Glutamatergic neuron (in vitro differentiated cells): ENCODE measurements around the gene FZD1. TPM values are rescaled to one million over a fixed set of nuclear protein-coding genes. Genes with fewer than 3 reads are reported as not detected.

Experiments
- DNase-seq: peaks from one replicate; pipeline ENCODE4 v3.0.0; 2022
- H3K27ac Mint-ChIP-seq: one replicate; pipeline ENCODE4 v1.8.0; 2020; ENCODE audit warnings: mild to moderate bottlenecking, mixed read lengths, inconsistent platforms; ENCODE audit not compliant: unreplicated experiment
- H3K27me3 Mint-ChIP-seq: one replicate; pipeline ENCODE4 v1.8.0; 2020; ENCODE audit warnings: mild to moderate bottlenecking, moderate library complexity, mixed read lengths, inconsistent platforms; ENCODE audit not compliant: unreplicated experiment
- H3K36me3 Mint-ChIP-seq: one replicate; pipeline ENCODE4 v1.8.0; 2020; ENCODE audit warnings: mild to moderate bottlenecking, mixed read lengths, inconsistent platforms; ENCODE audit not compliant: unreplicated experiment
- H3K4me1 Mint-ChIP-seq: one replicate; pipeline ENCODE4 v1.8.0; 2020; ENCODE audit warnings: mild to moderate bottlenecking, low read depth, mixed read lengths, inconsistent platforms; ENCODE audit not compliant: unreplicated experiment
- H3K4me3 Mint-ChIP-seq: one replicate; pipeline ENCODE4 v1.8.0; 2020; ENCODE audit warnings: mild to moderate bottlenecking, mixed read lengths, inconsistent platforms; ENCODE audit not compliant: unreplicated experiment
- H3K9me3 Mint-ChIP-seq: one replicate; pipeline ENCODE4 v1.8.0; 2020; ENCODE audit warnings: mild to moderate bottlenecking, moderate library complexity, mixed read lengths, inconsistent platforms; ENCODE audit not compliant: unreplicated experiment
- CTCF ChIP-seq: fragments of 200-600 bp; sonication (generic); IDR thresholded peaks from one replicate; pipeline ENCODE4 v1.5.0; 2021; ENCODE audit not compliant: partially characterized antibody, unreplicated experiment
- total RNA-seq: library from RNA; stranded (reverse); fragmentation: NEBNext Ultra II Directional; extraction: Animal tissue kit (Norgen Biotek cat#: 25700); gene quantifications from one replicate; pipeline ENCODE4 v1.2.1, GENCODE V29; 2021; ENCODE audit not compliant: unreplicated experiment

The FZD1 gene
- total RNA-seq, 1 donor from 2014 or later, result 4.9 TPM

DNA sequence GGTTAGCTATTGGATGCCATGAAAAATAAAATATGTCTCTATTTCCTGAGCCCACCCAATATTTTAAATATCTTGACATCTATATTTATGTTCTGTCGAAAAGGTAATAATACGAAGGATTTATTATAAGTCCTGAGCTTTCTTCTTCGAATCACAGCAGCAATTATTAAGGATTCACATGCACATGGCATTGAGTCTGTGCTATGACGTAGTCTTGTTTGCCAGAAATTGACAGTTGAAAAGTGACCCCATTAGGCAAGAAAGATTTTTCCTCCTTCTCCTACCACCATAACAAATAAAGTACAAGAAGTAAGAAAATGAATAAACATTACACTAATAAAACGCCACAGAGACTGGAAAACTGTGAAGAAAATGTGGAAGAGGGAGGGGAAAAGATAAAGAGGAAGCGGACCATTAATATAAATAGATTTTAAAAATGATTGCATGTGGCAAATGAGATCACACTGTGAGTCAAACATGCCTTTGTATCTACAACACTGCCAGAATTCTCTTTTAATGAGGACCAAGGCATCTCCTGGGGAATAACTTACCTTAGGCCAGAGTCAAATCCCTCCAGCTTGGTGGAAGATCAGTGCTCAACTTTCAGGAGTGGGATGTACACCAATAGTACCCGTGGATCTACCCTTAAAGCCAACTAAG lies 21.6 kb downstream of the FZD1 start:
- DNase-seq, result no peak
- peaks cover 11% of the 10 kb centered on the region for H3K4me1 Mint-ChIP-seq
- no peak for TF ChIP-seq CTCF
- H3K4me3 Mint-ChIP-seq, result no peak overlapping the region
- H3K36me3 Mint-ChIP-seq, result no peaks in the 10 kb centered on the region
- H3K9me3 Mint-ChIP-seq, result no peaks in the 10 kb centered on the region
- no peak overlapping the region for H3K27ac Mint-ChIP-seq
- H3K27me3 Mint-ChIP-seq, result peaks cover 2% of the 10 kb centered on the region

DNA sequence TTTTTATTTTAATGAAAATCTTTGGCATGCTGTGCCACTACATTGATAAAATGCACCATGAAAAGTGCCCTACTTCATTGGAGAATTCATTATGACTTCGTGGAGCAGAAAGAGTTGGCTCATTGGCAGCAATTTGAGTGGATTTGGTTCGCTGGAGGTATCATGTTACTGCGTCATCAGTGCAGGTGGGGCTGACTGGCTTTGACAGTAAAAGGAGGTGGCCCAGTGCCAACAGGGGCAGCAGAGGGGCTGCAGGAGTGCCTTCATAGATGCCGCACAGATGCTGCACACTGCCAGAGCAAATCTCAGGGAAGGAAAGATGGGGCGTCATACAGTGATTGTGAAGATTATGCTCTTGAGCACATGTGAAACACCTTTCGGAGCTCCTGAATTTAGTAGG lies 22.2 kb downstream of the FZD1 start:
- peaks cover 2% of the 10 kb centered on the region for H3K27me3 Mint-ChIP-seq
- peaks cover 12% of the 10 kb centered on the region for H3K4me1 Mint-ChIP-seq
- no peak overlapping the region for H3K4me3 Mint-ChIP-seq
- DNase-seq, result no peak
- no peaks in the 10 kb centered on the region for H3K9me3 Mint-ChIP-seq
- no peaks in the 10 kb centered on the region for H3K36me3 Mint-ChIP-seq
- H3K27ac Mint-ChIP-seq, result no peak overlapping the region
- TF ChIP-seq CTCF, result no peak

- Mint-ChIP-seq H3K4me1 (peaks cover 12% of the 10 kb centered on the region), H3K36me3 (peaks cover 1% of the 10 kb centered on the region), H3K4me3 (no peak overlapping the region), H3K27me3 (peaks cover 2% of the 10 kb centered on the region), H3K27ac (no peak overlapping the region), H3K9me3 (no peaks in the 10 kb centered on the region)
- no peak for TF ChIP-seq CTCF
- no peak for DNase-seq
Observed at GRCh38 chr7:91287371-91288084, 23.3 kb downstream of the FZD1 start.

GRCh38 chr7:91288208-91288824 lies 24.1 kb downstream of the FZD1 start:
- peak; percentile 62 for DNase-seq
- TF ChIP-seq CTCF, result peak; percentile 58
- H3K27ac Mint-ChIP-seq, result no peak overlapping the region
- no peaks in the 10 kb centered on the region for H3K9me3 Mint-ChIP-seq
- H3K36me3 Mint-ChIP-seq, result peaks cover 6% of the 10 kb centered on the region
- H3K27me3 Mint-ChIP-seq, result no peaks in the 10 kb centered on the region
- no peak overlapping the region for H3K4me3 Mint-ChIP-seq
- peaks cover 10% of the 10 kb centered on the region for H3K4me1 Mint-ChIP-seq
